Neutrophil (primary cell): ENCODE measurements around the gene ADGRV1.

Experiments used
- H3K27ac ChIP-seq: fragments of 200-600 bp; sonication (generic); 2 replicates; pipeline ENCODE4 v1.5.1; 2016; ENCODE audit warnings: mild to moderate bottlenecking, moderate library complexity
- H3K27me3 ChIP-seq: fragments of 200-600 bp; sonication (generic); 2 replicates; pipeline ENCODE4 v1.6.0; 2016; ENCODE audit warnings: mild to moderate bottlenecking
- H3K36me3 ChIP-seq: fragments of 200-600 bp; sonication (generic); 2 replicates; pipeline ENCODE4 v1.5.1; 2017
- H3K4me1 ChIP-seq, 2 experiments: fragments of 200-600 bp in 1 of 2; sonication (generic) in 1 of 2; 1 replicate in 1 of 2; 2 replicates in 1 of 2; pipeline versions ENCODE4 v1.5.1 to v1.6.1; 2013 to 2016; ENCODE audit warnings: low read depth in 1 of 2, low read length in 1 of 2, mild to moderate bottlenecking in 1 of 2, moderate library complexity in 1 of 2; ENCODE audit not compliant: control insufficient read depth in 1 of 2, insufficient read depth in 1 of 2
- H3K4me3 ChIP-seq, 2 experiments: fragments of 200-600 bp in 1 of 2; sonication (generic) in 1 of 2; 1 replicate in 1 of 2; 2 replicates in 1 of 2; pipeline ENCODE4 v1.5.1; 2013 to 2016; ENCODE audit warnings: low read depth in 1 of 2, low read length in 1 of 2, mild to moderate bottlenecking in 1 of 2, moderate library complexity in 1 of 2
- H3K9me3 ChIP-seq: fragments of 200-600 bp; sonication (generic); 2 replicates; pipeline ENCODE4 v1.5.1; 2016
- CTCF ChIP-seq: fragments of 200-600 bp; sonication (generic); IDR thresholded peaks from 2 replicates; pipeline ENCODE4 v1.5.1; 2016; ENCODE audit warnings: antibody characterized with exemption

Gene ADGRV1

GRCh38 chr5:91027405-91028139 is 469.0 kb downstream of the ADGRV1 start:
- H3K36me3 ChIP-seq: no peaks in the 10 kb centered on the region
- H3K9me3 ChIP-seq: no peaks in the 10 kb centered on the region
- no peak for TF ChIP-seq CTCF
- H3K27ac ChIP-seq: no peak overlapping the region
- no peak overlapping the region for H3K4me3 ChIP-seq
- no peaks in the 10 kb centered on the region for H3K27me3 ChIP-seq
- H3K4me1 ChIP-seq: no peaks in the 10 kb centered on the region

- no peak for TF ChIP-seq CTCF
Observed at GRCh38 chr5:91028499-91028956, 469.9 kb downstream of the ADGRV1 start.

GRCh38 chr5:91030521-91031401 is 472.2 kb downstream of the ADGRV1 start:
- no peak overlapping the region for H3K27ac ChIP-seq
- H3K9me3 ChIP-seq: no peaks in the 10 kb centered on the region
- H3K27me3 ChIP-seq: no peaks in the 10 kb centered on the region
- H3K4me3 ChIP-seq: no peak overlapping the region
- no peaks in the 10 kb centered on the region for H3K4me1 ChIP-seq
- TF ChIP-seq CTCF: no peak
- H3K36me3 ChIP-seq: no peaks in the 10 kb centered on the region

More at GRCh38 chr5:91028499-91028956, 469.9 kb downstream of the ADGRV1 start:
- no peaks in the 10 kb centered on the region for H3K27me3 ChIP-seq
- no peaks in the 10 kb centered on the region for H3K9me3 ChIP-seq
- H3K4me1 ChIP-seq: no peaks in the 10 kb centered on the region
- H3K4me3 ChIP-seq: no peak overlapping the region
- no peaks in the 10 kb centered on the region for H3K36me3 ChIP-seq
- no peak overlapping the region for H3K27ac ChIP-seq

- H3K27ac ChIP-seq: no peak overlapping the region
- no peak overlapping the region for H3K4me3 ChIP-seq
- no peaks in the 10 kb centered on the region for H3K4me1 ChIP-seq
- no peaks in the 10 kb centered on the region for H3K27me3 ChIP-seq
- H3K36me3 ChIP-seq: no peaks in the 10 kb centered on the region
- no peak for TF ChIP-seq CTCF
- H3K9me3 ChIP-seq: no peaks in the 10 kb centered on the region
Observed at GRCh38 chr5:91031402-91031752, 472.8 kb downstream of the ADGRV1 start.

GRCh38 chr5:91032125-91032524 is 473.5 kb downstream of the ADGRV1 start:
- no peak overlapping the region for H3K4me3 ChIP-seq
- no peak for TF ChIP-seq CTCF
- H3K36me3 ChIP-seq: no peaks in the 10 kb centered on the region
- no peaks in the 10 kb centered on the region for H3K4me1 ChIP-seq
- no peak overlapping the region for H3K27ac ChIP-seq
- no peaks in the 10 kb centered on the region for H3K27me3 ChIP-seq
- no peaks in the 10 kb centered on the region for H3K9me3 ChIP-seq
